ENCODE measurements around the gene AEBP2.

- TF ChIP-seq CTCF (IDR thresholded peaks at IDR 0.05) (no peak), POLR2A (IDR thresholded peaks at IDR 0.05) (no peak)
Observed at GRCh38 chr12:19434538-19434937, 4.8 kb upstream of the AEBP2 start.

Data from body of pancreas (tissue), 4 donors.